ENCODE data around the gene CISTR. TPM values are rescaled to one million over a fixed set of nuclear protein-coding genes. Genes with fewer than 3 reads are reported as not detected.

The CISTR gene
- total RNA-seq, 2 donors from 2014 or later = not detected

DNA sequence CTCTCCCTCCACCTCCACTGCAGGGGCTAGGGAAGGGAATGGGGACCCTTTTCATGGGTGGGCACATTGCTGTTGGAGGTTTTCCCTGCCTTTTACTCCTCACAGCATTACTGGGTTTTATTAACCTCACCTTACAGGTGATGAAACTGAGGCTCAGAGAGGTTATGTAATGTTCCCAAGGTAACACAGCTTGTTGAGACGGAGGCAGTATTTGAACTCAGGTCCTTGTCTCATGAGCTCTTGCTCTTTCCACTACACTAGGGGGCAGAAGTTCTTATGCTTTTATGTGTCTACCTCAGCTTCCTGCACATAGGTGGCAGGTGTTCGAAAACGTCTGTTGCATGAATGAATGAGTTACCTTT lies 11.7 kb downstream of the CISTR start:
- TF ChIP-seq, protein P1, sequence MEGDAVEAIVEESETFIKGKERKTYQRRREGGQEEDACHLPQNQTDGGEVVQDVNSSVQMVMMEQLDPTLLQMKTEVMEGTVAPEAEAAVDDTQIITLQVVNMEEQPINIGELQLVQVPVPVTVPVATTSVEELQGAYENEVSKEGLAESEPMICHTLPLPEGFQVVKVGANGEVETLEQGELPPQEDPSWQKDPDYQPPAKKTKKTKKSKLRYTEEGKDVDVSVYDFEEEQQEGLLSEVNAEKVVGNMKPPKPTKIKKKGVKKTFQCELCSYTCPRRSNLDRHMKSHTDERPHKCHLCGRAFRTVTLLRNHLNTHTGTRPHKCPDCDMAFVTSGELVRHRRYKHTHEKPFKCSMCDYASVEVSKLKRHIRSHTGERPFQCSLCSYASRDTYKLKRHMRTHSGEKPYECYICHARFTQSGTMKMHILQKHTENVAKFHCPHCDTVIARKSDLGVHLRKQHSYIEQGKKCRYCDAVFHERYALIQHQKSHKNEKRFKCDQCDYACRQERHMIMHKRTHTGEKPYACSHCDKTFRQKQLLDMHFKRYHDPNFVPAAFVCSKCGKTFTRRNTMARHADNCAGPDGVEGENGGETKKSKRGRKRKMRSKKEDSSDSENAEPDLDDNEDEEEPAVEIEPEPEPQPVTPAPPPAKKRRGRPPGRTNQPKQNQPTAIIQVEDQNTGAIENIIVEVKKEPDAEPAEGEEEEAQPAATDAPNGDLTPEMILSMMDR (conservative IDR thresholded peaks at IDR 0.05) = no peak
- H3K4me3 ChIP-seq (ENCODE audit: low read length) = no peak overlapping the region
- Mint-ChIP-seq H3K27me3 (ENCODE audit: insufficient read depth) (no peaks in the 10 kb centered on the region), H3K36me3 (ENCODE audit: low read depth) (no peaks in the 10 kb centered on the region), H3K4me3 (peak overlapping the region; percentile 56), H3K4me1 (peaks cover 13% of the 10 kb centered on the region), H3K27ac (no peak overlapping the region), H3K9me3 (no peaks in the 10 kb centered on the region)
- H3K27me3 ChIP-seq (ENCODE audit: control insufficient read depth, insufficient read depth, low read length, poor library complexity, severe bottlenecking) = peaks cover 99% of the 10 kb centered on the region
- H3K9ac ChIP-seq (ENCODE audit: extremely low read depth, low read length, poor library complexity, severe bottlenecking) = no peak overlapping the region
- H3K27ac ChIP-seq (ENCODE audit: low read depth, low read length) = no peak overlapping the region
- no peaks in the 10 kb centered on the region for H3K4me1 ChIP-seq (ENCODE audit: control insufficient read depth, insufficient read depth, low read length)
- no peaks in the 10 kb centered on the region for H3K36me3 ChIP-seq (ENCODE audit: control insufficient read depth, insufficient read depth, low read length)
- DNase-seq = no peak
- 88 to 89% methylated on average over 3 of the region's 3 CpGs for WGBS, 2 experiments (ENCODE audit: insufficient coverage in 1 of 2, insufficient read length in 1 of 2)
- H3K9me3 ChIP-seq (ENCODE audit: control insufficient read depth, low read length) = no peaks in the 10 kb centered on the region

DNA sequence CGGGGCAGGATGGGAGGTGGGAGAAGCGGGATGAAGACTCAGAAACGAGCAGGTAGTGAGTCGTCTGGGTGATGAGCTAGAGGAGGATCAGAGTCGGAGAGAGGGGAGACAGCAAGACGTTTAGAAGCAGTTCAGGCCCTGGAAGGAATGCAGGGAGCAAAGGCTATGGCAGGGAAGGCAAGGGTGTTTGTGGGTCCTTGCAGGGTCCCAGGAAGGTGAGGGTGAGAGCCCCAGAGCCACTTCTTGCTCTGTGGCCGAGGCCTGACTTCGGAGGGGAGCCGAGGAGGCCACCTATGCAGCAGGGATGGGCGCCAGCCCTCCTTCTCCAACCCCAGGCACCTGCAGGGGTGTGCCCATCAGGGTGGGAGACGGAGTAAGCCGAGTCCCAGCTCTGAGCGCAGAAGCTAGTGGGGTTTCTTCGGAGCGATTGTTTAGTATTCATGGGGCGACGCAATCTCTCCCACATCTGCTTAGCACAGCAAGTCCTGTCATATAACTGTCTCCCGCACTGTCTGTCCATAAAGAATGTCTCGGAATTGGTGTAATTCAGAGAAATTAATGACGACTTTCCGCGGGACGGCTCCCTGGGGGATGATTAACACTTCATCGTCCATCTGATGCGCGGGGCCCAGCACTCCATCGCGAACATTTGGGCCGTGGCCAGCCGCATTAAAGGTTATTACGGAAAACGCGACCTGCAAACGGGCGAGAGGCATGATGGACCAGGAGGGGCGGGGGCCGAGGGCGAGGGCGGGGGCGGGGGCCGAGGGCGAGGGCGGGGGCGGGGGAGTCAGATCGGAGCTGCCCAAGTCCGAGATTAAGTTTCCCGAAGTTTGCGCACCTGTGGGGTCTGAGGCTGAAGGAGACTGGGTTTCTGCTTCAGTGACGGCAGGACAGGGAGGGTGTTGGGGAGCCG lies 12.3 kb downstream of the CISTR start:
- TF ChIP-seq, protein P1 (conservative IDR thresholded peaks at IDR 0.05) = no peak

DNA sequence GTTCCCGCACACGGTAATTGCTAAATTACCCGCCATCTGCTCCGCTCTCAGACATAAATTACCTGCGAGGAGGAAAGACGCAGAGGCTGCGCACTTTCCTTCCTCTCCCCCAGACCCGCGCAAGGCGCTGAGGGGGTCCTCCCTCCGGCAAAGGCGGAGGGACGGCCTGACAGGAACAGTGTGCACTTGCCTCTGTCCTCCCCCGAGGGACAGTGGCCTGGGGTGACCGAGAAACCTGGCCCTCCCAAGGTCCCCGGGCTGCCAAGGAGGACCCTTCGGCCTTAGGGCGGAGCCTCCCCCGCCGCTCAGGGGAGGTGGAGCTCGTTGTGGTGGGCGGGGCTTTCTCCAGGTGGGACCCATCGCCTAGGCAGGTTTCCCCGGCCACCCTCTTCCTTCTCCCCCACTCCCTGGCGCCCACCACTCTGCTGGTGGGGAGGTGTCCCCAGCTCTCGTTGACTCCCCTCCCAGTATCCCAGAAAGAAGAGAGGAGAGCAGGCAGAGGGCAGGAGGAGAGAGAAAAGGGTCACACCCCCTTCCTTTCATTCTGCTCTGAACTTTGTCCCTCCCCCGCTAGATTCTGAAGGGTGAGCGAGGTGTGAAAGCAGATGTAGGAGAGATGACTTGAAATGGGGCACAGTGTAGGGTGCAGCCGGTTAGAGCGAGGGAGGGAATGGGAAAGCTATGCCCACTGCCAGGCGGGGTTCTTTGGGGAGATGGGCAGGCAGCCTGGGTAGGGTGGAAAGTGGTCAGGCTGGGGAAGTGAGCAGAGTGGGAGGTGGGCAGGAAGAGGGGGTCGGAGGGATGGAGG lies 13.2 kb downstream of the CISTR start:
- Mint-ChIP-seq H3K27me3 (ENCODE audit: insufficient read depth) (peaks cover 8% of the 10 kb centered on the region), H3K27ac (no peak overlapping the region), H3K36me3 (ENCODE audit: low read depth) (no peaks in the 10 kb centered on the region), H3K4me3 (peak overlapping the region; percentile 56), H3K9me3 (no peaks in the 10 kb centered on the region), H3K4me1 (peaks cover 13% of the 10 kb centered on the region)
- no peaks in the 10 kb centered on the region for H3K9me3 ChIP-seq (ENCODE audit: control insufficient read depth, low read length)
- no peaks in the 10 kb centered on the region for H3K36me3 ChIP-seq (ENCODE audit: control insufficient read depth, insufficient read depth, low read length)
- H3K27ac ChIP-seq (ENCODE audit: low read depth, low read length) = no peak overlapping the region
- H3K4me3 ChIP-seq (ENCODE audit: low read length) = peak overlapping the region; percentile 80
- H3K4me1 ChIP-seq (ENCODE audit: control insufficient read depth, insufficient read depth, low read length) = no peaks in the 10 kb centered on the region
- H3K27me3 ChIP-seq (ENCODE audit: control insufficient read depth, insufficient read depth, low read length, poor library complexity, severe bottlenecking) = peaks cover 98% of the 10 kb centered on the region
- peak; percentile 94 for DNase-seq
- WGBS, 2 experiments (ENCODE audit: insufficient coverage in 1 of 2, insufficient read length in 1 of 2) = 3 to 7% methylated on average over 13 to 30 of the region's 32 CpGs
- TF ChIP-seq, protein P1 (conservative IDR thresholded peaks at IDR 0.05) = no peak
- H3K9ac ChIP-seq (ENCODE audit: extremely low read depth, low read length, poor library complexity, severe bottlenecking) = no peak overlapping the region

More for the DNA sequence above, 12.3 kb downstream of the CISTR start:
- H3K36me3 ChIP-seq (ENCODE audit: control insufficient read depth, insufficient read depth, low read length) = no peaks in the 10 kb centered on the region
- DNase-seq = peak; percentile 71
- H3K36me3 Mint-ChIP-seq (ENCODE audit: low read depth) = no peaks in the 10 kb centered on the region
- H3K9ac ChIP-seq (ENCODE audit: extremely low read depth, low read length, poor library complexity, severe bottlenecking) = no peak overlapping the region
- peak overlapping the region; percentile 80 for H3K4me3 ChIP-seq (ENCODE audit: low read length)
- 4 to 6% methylated on average over 18 to 49 of the region's 50 CpGs for WGBS, 2 experiments (ENCODE audit: insufficient coverage in 1 of 2, insufficient read length in 1 of 2)
- H3K27me3 Mint-ChIP-seq (ENCODE audit: insufficient read depth) = no peaks in the 10 kb centered on the region
- no peaks in the 10 kb centered on the region for H3K9me3 ChIP-seq (ENCODE audit: control insufficient read depth, low read length)
- H3K4me1 ChIP-seq (ENCODE audit: control insufficient read depth, insufficient read depth, low read length) = no peaks in the 10 kb centered on the region
- no peak overlapping the region for H3K27ac ChIP-seq (ENCODE audit: low read depth, low read length)
- peaks cover 99% of the 10 kb centered on the region for H3K27me3 ChIP-seq (ENCODE audit: control insufficient read depth, insufficient read depth, low read length, poor library complexity, severe bottlenecking)
- peak overlapping the region; percentile 56 for H3K4me3 Mint-ChIP-seq
- H3K9me3 Mint-ChIP-seq = no peaks in the 10 kb centered on the region
- no peak overlapping the region for H3K27ac Mint-ChIP-seq
- H3K4me1 Mint-ChIP-seq = peaks cover 13% of the 10 kb centered on the region
